ENCODE results near the gene ADRB2. TPM values are rescaled to one million over a fixed set of nuclear protein-coding genes. Genes with fewer than 3 reads are reported as not detected.

ADRB2 gene
- total and polyA plus RNA-seq, 4 donors = 1.2 to 7.6 (median 3.8) TPM

GRCh38 chr5:148781766-148782165 lies 44.6 kb upstream of the ADRB2 start:
- H3K4me1 ChIP-seq (ENCODE audit: control insufficient read depth in 4 of 4, insufficient read depth in 4 of 4, low read length in 3 of 4) = no peaks in the 10 kb centered on the region
- no peak overlapping the region for H3K27ac ChIP-seq (ENCODE audit: low read depth in 1 of 2, low read length in 2 of 2)
- no peak overlapping the region for H3K9ac ChIP-seq (ENCODE audit: low read depth in 1 of 2, low read length in 2 of 2)
- no peaks in the 10 kb centered on the region for H3K36me3 ChIP-seq (ENCODE audit: control insufficient read depth in 4 of 4, insufficient read depth in 3 of 4, low read depth in 1 of 4, low read length in 3 of 4)
- no peaks in the 10 kb centered on the region for H3K9me3 ChIP-seq (ENCODE audit: control insufficient read depth in 4 of 4, low read length in 3 of 4)
- DNase-seq (ENCODE audit: low spot score) = no peak
- 89% methylated on average over 2 of the region's 2 CpGs for WGBS
- no peak overlapping the region for H3K4me3 ChIP-seq (ENCODE audit: low read depth in 1 of 3, low read length in 3 of 3)
- TF ChIP-seq ZBTB33 (IDR thresholded peaks at IDR 0.05) = no peak
- H3K27me3 ChIP-seq (ENCODE audit: control insufficient read depth in 4 of 4, insufficient read depth in 4 of 4, low read length in 3 of 4) = no peaks in the 10 kb centered on the region

- H3K27ac ChIP-seq (ENCODE audit: low read depth in 1 of 2, low read length in 2 of 2) = no peak overlapping the region
- DNase-seq (ENCODE audit: low spot score) = no peak
- H3K4me3 ChIP-seq (ENCODE audit: low read depth in 1 of 3, low read length in 3 of 3) = no peak overlapping the region
- no peak for TF ChIP-seq HNF4G (IDR thresholded peaks at IDR 0.05)
- peak; percentile 10 for TF ChIP-seq ZBTB33 (IDR thresholded peaks at IDR 0.05)
- no peaks in the 10 kb centered on the region for H3K9me3 ChIP-seq (ENCODE audit: control insufficient read depth in 4 of 4, low read length in 3 of 4)
- no peaks in the 10 kb centered on the region for H3K27me3 ChIP-seq (ENCODE audit: control insufficient read depth in 4 of 4, insufficient read depth in 4 of 4, low read length in 3 of 4)
- no peaks in the 10 kb centered on the region for H3K4me1 ChIP-seq (ENCODE audit: control insufficient read depth in 4 of 4, insufficient read depth in 4 of 4, low read length in 3 of 4)
- no peak overlapping the region for H3K9ac ChIP-seq (ENCODE audit: low read depth in 1 of 2, low read length in 2 of 2)
- no peaks in the 10 kb centered on the region for H3K36me3 ChIP-seq (ENCODE audit: control insufficient read depth in 4 of 4, insufficient read depth in 3 of 4, low read depth in 1 of 4, low read length in 3 of 4)
Observed at GRCh38 chr5:148785223-148785622, 41.2 kb upstream of the ADRB2 start.

DNA sequence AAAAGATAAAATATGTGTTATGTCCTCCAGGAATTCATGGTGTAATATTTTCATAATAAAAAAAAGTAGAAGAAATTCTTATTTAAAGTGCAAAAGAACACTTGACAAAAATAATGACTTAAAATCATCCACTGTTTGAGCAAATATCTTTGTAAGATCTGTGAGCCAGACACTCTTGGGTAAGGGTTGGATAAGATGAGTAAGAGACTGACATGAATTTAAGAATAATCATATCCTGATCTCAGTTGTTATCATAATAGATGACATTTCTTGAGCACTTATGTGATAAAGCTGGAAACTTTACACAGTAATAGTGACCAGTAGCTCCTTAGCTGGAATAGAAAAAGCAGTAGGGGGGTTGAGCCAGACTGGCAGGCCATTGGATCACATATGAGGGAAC lies 40.0 kb upstream of the ADRB2 start:
- DNase-seq (ENCODE audit: low spot score) = no peak
- no peak overlapping the region for H3K9ac ChIP-seq (ENCODE audit: low read depth in 1 of 2, low read length in 2 of 2)
- H3K36me3 ChIP-seq (ENCODE audit: control insufficient read depth in 4 of 4, insufficient read depth in 3 of 4, low read depth in 1 of 4, low read length in 3 of 4) = no peaks in the 10 kb centered on the region
- no peak overlapping the region for H3K4me3 ChIP-seq (ENCODE audit: low read depth in 1 of 3, low read length in 3 of 3)
- no peaks in the 10 kb centered on the region for H3K9me3 ChIP-seq (ENCODE audit: control insufficient read depth in 4 of 4, low read length in 3 of 4)
- no peaks in the 10 kb centered on the region for H3K4me1 ChIP-seq (ENCODE audit: control insufficient read depth in 4 of 4, insufficient read depth in 4 of 4, low read length in 3 of 4)
- H3K27ac ChIP-seq (ENCODE audit: low read depth in 1 of 2, low read length in 2 of 2) = no peak overlapping the region
- TF ChIP-seq JUND (IDR thresholded peaks at IDR 0.05) (no peak), SP1 (IDR thresholded peaks at IDR 0.05) (no peak), RXRA (IDR thresholded peaks at IDR 0.05) (no peak), TAF1 (conservative IDR thresholded peaks at IDR 0.05) (no peak), HNF4G (IDR thresholded peaks at IDR 0.05) (no peak), FOXA1 (IDR thresholded peaks at IDR 0.05) (no peak), EGR1 (IDR thresholded peaks at IDR 0.05; ENCODE audit: low read depth in 2 of 2) (no peak), GABPA (IDR thresholded peaks at IDR 0.05 in 1 of 2, conservative IDR thresholded peaks at IDR 0.05 in 1 of 2) (no peak), NR2F2 (IDR thresholded peaks at IDR 0.05) (no peak), HNF4A (conservative IDR thresholded peaks at IDR 0.05) (no peak), RAD21 (IDR thresholded peaks at IDR 0.05) (no peak), YY1 (IDR thresholded peaks at IDR 0.05) (no peak), FOXA2 (IDR thresholded peaks at IDR 0.05) (no peak)
- TF ChIP-seq, protein P1, sequence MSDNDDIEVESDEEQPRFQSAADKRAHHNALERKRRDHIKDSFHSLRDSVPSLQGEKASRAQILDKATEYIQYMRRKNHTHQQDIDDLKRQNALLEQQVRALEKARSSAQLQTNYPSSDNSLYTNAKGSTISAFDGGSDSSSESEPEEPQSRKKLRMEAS (IDR thresholded peaks at IDR 0.05) = no peak
- TF ChIP-seq, protein P2, sequence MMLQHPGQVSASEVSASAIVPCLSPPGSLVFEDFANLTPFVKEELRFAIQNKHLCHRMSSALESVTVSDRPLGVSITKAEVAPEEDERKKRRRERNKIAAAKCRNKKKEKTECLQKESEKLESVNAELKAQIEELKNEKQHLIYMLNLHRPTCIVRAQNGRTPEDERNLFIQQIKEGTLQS (IDR thresholded peaks at IDR 0.05) = no peak
- TF ChIP-seq, protein P3, sequence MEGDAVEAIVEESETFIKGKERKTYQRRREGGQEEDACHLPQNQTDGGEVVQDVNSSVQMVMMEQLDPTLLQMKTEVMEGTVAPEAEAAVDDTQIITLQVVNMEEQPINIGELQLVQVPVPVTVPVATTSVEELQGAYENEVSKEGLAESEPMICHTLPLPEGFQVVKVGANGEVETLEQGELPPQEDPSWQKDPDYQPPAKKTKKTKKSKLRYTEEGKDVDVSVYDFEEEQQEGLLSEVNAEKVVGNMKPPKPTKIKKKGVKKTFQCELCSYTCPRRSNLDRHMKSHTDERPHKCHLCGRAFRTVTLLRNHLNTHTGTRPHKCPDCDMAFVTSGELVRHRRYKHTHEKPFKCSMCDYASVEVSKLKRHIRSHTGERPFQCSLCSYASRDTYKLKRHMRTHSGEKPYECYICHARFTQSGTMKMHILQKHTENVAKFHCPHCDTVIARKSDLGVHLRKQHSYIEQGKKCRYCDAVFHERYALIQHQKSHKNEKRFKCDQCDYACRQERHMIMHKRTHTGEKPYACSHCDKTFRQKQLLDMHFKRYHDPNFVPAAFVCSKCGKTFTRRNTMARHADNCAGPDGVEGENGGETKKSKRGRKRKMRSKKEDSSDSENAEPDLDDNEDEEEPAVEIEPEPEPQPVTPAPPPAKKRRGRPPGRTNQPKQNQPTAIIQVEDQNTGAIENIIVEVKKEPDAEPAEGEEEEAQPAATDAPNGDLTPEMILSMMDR (IDR thresholded peaks at IDR 0.05; ENCODE audit: low read depth, low read length, missing input control) = no peak
- H3K27me3 ChIP-seq (ENCODE audit: control insufficient read depth in 4 of 4, insufficient read depth in 4 of 4, low read length in 3 of 4) = no peaks in the 10 kb centered on the region

Data from liver (tissue), 9 donors.